ENCODE measurements around the gene LARGE1.

The LARGE1 gene

DNA sequence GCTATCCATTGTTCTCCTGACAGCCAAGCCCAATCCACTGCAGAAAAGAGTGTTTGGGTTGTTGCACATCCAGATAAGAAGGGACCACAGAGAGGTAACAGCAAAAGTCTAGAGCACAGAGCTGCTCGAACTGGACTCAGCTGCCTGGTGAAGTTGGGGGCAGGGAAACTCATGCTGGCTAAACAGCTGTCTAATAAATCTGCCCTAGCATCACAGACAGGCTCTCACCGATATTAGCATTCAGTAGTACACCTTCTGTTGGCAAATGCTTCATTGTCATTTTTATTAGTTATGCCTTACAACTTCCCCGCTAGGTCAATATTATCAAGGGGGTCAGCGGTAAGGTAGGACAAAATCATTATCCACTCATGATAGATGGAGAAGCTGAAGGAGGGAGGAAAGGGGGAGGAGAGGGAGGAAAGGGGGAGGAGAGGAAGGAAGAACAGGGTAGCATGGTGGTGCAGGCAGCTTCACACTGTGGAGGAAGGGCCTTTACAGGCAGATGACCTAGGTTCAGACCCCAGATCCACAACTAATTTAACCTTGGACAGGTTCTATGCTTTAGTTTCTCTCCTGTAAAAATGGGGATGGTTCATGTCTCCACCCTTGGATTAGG, 102.7 kb downstream of the LARGE1 start:
- DNase-seq, result no peak

DNA sequence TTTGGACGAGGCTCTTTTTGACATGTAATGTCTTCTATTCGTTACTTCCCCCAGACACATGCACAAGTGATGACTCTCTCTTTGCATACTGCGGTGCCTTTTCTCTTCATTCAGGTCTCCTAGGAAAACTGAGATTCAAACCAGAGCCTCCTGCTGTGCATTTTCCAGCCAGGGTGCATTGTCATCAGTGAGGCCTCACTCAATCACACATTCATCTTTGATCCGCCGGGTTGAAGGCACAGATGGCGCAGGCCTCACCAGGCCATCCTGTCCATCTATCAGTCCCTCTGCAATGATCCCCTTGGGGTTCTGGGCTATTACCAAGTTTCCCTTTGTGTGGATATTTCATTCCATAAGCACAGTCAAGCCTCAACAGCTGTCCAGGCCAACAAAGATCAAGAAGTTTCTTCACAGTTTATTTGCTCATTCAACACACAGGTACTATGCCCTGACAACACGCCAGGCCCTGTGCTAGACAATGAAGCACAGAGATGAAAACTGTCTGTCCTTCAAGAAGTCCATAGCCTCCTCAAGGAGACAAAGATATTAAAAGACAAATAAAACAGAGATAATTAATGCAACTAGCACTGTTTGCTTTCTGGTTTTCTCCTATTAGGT, 107.8 kb downstream of the LARGE1 start:
- no peak for DNase-seq

DNA sequence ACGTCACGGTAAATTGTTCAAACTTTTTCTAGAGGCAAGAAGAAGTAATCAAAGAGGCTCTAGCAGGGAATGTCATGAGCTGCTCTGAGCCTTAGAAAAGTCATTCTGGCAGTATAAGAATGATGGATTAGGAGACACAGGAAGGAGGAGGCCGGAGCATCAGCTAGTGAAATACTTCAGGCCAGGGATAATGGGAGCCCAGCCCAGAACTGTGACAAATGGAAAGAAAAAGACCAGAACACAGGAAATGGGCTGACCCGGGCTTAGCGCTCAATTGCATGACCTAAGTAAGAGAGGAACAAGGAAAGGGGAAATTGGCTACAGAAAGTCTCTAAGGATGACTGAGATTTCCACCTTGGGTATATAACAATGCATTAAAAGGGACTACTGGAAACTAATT, 108.6 kb downstream of the LARGE1 start:
- DNase-seq, result no peak

DNA sequence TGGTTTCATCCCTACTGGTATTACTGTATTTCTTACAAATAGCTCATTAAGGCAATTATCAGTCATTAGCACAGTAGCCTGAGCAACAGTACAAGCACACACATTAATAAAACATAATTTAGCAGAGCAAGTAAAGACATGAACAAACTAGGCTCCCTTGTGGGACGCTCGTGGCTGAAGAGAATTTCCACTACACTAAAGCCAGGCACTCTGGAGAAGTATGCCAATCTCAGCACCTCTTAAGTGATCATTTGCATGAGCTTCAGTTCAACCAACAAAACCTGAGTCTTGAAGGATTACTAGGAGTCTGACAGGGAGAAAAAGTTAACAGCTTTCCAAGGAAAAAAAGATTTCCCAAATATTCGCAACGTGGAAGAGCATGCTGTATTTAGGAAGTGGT, 109.1 kb downstream of the LARGE1 start:
- no peak for DNase-seq

DNA sequence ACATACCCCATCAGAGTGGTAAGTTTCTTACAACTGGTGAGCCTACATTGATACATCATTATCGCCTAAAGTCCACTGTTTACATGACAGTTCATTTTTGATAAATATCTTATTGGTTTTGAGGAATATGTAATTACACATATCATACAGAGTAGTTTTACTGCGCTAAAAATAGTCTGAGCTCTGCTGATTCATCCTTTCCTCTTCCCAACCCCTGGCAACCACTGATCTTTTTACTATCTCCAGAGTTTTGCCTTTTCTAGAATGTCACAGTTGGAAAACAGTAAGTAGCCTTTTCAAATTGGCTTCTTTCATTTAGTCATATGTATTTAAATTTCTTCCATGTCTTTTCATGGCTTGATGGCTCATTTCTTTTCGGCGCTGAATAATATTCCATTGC, 112.8 kb downstream of the LARGE1 start:
- no peak for DNase-seq

DNA sequence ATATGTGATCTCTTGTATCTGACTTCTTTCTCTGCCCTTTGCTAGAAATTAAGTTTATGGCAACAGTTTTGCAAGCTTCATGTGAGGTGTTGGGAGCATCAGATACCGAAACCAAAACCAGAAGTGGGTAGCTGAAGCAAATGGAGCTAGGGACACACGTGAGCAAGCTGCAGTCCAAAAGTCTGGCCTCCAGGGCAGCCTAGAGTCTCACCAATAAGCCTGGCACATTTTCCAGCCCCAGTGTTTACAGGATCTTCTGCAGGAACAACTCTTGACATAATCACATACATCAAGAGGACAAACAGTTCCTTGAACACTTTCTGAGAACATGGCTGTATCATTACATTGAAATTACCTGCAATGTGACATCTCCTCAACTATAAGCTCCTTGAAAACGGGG, 114.1 kb downstream of the LARGE1 start:
- no peak for DNase-seq

DNA sequence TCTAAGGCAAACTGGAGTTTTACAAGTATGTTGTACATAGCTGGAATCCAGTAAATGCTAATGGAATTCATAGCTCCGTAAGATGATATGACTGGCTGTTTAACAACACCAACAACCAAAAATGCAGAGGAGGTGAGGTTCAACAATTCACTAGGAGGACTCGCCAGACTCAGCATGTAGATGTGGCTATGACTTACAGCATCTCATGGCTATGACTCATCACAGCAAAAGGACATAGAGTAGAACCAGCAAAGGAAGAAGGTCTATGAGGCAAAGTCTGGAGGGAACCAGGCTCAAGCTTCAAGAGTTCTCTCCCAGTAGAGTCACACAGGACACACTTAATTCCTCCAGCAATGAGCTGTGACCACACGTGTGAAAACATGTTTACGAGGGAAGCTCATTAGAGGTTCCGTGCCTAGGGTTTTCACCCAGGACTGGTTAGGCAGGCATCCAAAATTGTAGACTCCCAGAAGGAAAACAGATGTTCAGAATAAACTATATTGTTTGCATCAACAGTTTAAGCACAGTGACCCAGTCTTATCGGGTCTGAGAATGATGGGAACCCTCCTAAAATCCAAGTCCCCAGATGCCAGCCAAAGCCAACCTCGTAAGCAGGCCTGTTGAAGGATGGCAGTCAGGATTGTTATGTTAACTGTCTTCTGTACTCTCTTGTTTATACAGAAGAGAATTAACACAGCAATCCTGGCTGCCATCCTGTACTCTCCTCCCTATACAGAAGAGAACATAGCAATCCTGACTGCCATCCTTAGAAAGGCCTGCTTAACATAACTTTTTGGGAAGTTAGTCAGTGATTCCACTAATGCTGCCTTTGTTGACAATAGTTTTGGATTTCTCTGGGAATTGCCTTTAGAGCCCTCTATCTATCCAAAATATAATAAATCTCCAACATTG, 116.6 kb downstream of the LARGE1 start:
- no peak for DNase-seq

DNA sequence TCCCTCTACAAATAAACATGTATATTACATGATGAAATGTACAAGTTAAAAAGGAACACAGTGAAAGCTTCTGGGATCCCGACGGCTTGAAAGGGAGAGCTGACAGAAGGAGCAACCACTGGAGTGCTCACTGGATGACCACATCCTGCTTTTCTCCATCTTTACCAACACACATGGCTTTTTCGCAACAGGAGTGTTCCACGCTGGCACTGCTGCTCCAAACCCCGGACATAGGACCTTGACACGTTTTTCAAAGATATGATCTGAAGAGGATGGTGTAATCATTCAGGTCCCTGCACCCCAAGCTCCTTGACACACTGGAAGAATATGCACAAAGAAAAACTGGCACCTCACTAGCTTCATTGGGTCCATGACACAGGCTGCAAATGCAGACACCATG, 121.9 kb downstream of the LARGE1 start:
- DNase-seq, result no peak

DNA sequence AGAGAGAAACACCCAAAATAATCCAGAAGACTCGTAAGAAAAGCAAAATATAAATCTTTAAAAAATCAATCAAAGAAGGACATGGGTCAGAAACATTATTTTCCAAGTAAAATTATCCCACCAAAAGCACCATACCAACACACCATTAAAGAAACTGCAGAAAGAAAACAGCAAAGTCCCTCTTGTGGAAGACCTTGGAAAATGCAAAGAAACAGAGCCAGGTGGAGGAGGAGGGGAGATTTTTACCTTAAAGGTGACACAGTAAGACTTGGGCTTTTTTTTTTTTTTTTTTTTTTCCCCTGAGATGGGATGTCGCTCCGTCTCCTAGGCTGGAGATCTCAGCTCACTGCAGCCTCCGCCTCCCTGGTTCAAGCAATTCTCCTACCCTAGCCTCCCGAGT, 123.8 kb downstream of the LARGE1 start:
- DNase-seq, result no peak

DNA sequence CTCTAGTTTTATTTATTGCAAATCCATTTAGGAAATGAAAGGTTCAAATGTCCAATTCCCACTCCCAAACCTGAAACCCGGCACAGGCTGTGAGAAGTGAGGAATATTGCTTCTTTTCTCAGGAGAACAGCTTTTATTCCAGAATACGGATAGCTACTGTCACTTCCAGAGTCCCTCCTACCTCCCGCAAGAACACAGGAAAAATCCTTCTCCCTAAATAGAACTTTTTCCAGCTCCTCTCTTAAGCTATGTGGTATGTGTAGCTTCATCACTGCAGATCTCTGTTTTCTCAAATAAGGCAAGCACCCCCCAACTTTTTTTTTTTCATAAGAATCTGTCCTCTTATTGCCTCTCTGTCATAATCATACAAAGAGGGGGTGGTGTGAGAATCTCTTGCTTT, 126.8 kb downstream of the LARGE1 start:
- no peak for DNase-seq

DNA sequence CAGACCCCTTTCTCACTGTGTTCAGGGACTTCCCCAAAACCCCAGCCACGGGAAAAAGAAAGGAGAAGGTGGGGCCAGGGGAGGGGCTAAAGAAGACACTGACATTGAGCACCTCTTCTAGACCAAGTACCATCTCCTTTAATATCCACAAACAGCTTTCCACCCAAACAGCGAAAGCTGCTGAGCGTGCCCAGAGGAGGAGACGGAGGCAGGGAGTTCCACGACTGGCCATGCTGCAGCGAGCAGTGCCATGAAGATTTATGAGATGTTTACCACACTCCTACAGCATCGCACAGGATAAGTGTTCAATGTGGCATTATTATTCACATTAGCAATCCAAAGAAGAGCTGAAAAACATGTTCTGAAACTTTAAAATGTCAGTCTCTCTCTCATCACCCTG, 127.4 kb downstream of the LARGE1 start:
- no peak for DNase-seq

DNA sequence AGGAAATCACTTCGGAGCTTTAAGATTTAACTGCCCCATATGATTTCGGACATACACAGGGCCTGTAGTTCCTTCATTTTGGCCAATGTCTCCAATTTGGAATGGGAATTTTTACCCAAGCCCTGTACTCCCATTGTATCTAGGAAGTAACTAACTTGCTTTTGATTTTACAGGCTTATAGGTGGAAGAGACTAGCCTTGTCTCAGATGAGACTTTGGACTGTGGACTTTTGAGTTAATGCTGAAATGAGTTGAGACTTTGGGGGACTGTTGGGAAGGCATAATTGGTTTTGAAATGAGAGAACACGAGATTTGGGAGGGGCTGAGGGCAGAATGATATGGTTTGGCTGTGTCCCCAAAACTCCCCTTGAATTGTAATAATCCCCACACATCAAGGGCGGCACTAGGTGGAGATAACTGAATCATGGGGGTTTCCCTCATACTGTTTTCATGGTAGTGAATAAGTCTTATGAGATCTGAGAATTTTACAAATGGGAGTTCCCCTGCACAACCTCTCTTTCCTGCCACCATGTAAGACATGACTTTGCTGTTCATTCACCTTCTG, 130.5 kb downstream of the LARGE1 start:
- no peak for DNase-seq

DNA sequence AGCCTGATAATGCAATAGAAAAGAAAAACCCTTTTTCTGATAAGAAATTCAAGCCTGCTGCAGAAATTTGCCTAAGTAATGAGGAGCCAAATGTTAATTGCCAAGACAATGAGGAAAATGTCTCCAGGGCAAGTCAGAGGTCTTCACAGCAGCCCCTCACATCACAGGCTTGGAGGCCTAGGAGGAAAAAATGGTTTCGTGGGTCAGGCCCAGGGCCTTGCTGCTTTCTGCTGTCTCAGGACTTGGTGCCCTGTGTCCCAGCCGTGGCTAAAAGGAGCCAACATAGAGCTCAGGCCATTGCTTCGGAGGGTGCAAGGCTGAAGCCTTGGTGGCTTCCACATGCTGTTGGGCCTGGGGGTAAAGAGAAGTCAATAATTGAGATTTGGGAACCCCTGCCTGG, 131.3 kb downstream of the LARGE1 start:
- DNase-seq, result no peak

DNA sequence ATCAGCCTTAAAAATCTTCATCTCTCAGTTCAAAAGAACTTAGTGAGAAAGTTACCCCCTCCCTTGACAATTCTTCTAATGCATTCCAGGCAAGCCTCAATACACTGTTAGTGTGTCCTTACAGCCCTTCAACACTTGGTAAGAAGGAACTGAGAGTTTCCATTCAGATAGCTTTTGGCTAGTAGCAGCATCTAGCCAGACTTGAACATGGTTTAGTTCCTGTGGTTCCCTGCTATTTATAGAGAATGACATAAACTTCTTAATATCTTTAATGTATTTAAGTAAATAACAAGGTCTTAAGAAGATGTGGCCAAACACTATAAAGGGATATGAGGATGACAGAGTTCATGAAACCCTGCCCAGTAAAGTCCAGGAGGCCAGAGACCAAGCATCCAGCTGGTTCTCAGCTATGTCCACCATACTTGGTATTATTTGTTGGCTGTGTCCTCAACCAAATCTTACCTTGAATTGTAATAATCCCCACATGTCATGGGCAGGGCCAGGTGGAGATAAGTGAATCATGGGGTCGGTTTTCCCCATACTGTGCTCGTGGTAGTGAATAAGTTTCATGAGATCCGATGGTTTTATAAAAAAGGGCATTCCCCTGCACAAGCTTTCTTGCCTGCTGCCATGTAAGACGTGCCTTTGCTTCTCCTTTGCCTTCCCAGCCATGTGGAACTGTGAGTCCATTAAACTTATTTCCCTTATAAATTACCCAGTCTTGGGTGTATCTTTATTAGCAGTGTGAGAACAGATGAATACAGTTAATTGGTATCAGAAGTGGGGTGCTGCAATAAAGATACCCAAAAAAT, 132.4 kb downstream of the LARGE1 start:
- no peak for DNase-seq

DNA sequence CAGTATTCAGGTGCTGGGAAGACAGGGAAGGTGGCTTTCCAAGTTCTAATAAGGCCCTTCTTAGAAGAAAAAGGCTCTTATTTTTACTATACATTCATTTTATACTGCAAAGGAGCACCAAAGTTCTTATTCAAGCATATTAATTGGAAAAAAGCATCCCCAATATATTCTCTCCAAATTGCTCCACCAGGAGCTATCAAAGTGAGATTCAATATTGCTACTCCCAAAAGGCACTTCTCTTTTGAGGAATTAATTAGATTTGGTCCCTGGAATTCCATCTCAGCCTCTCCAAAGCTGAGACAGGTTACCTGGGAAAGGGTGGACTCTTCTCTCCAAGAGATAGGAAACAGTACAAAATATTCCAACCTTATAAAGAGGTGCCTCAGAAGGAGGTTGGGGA, 134.1 kb downstream of the LARGE1 start:
- no peak for DNase-seq

DNA sequence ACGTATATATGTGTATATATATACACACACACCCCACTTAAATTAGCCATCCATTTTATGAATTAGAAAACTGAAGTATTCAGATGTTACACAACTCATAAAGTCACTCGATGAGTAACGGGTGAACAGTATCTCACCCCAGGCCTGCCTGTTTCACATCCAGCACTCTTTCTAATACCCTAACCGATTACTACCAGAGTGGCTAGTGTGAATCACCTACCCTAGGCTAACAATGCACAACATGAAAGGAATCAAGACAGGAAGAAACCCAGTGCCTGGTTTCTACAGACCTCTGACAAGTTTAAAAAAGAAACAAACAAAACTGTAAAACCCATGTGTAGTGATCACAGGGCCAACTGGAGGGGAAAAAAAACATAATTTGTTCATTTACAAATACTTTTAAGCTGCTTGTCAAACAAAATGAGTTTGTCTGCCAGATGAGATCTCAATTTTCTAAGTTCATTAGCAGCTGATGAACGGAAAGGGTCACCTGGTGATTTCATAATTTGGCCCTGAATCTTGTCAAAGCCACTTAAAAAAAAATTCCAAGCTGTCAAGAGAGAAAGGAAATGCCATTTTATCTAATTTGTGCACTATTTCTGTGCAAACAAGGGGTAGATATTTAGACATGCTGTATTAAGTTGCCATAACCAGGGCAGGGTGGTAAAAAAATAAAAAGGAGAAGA, 134.8 kb downstream of the LARGE1 start:
- DNase-seq, result no peak

DNA sequence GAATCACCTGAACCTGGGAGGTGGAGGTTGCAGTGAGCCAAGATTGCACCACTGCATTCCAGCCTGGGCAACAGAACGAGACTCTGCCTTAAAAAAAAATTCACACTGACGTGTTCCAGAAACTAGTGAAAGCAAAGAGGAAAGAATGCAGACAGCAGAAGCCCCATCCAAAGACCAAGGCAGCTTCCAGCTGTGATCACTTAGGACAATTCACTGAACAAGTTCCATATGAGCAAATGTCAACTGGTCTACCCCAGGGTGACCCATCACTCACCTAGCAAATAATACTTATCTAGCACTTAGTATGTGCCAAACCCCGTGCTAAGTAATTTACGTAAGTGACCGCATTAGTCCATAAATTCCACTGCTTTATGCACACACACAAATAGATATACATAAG, 138.9 kb downstream of the LARGE1 start:
- no peak for DNase-seq

DNA sequence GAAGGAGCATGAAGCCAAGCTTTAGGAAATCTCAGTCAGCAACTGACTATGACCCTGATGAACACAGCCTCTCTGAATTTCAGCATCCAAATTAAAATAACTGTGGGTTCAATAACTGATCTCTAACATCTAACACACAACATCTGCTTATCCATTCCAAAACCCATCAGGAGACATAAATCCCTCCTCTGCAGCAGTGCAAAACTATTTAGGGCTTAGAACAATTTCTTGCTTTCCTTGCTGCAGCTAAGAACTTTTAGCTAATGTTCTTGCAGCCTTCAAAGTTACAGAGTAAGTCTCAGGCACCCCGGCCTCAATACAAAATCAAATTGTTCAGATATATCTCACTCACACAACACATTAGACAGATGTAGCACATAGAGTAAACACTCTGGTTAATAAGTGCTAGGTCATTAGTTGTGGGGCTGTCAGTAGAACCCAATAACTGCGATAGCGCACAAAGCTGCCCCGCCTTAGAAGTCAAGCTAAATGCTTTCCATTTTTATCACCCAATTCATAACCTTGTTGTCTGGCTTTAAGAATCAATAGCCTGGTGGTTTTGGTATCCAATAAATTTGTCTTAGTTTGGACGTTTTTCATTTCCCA, 139.6 kb downstream of the LARGE1 start:
- DNase-seq, result no peak

DNA sequence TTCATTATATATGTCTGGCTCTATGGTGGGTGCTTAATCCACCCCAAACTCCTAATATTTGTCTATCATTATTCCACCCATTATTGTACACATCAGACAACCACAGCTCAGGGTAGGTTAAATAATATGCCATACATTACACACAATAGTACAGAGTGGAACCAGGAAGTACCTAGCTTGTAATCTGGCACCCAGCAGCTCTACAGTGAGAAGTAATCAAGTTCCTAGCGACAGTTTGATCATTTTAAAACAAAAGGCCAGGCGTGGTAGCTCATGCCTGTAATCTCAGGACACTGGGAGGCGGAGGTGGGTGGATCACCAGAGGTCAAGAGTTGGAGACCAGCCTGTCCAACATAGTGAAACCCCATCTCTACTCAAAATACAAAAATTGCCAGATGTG, 141.0 kb downstream of the LARGE1 start:
- DNase-seq, result no peak

DNA sequence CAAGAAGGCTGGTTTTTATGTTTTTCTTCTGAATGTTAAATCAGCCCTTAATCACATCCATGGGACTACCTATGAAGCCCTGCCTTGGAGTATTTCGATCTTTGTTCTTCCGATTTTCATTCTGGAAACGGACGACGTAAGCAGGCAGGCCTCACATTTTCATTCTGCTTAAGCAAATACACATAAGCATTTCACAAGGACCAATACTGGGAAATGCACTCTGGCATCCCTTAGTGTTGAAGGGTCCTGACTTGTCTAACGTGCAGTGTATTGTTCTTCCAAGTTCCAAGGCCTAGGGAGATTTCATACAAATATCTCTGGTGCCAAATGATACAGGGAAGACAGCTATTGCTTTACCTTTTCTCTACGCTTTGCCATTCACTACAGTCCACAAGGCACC, 143.8 kb downstream of the LARGE1 start:
- no peak for DNase-seq

DNA sequence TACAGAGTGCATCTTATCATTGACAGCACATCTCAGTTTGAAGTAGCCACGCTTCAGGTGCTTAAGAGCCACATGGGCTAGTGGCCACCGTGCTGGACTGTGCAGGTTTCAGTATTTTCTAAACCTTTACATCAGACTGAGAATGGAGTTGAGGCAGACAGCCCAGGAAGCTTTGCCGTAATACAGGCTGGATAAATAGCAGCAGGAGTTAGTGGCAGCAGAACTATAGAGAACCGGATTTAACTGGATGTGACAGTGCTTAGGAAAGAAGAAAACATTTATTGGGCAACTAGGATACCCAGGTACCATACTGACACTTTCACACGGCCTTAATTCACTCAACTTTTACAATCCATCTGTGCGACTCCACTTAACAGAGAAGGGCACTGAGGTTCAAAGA, 145.5 kb downstream of the LARGE1 start:
- no peak for DNase-seq

DNA sequence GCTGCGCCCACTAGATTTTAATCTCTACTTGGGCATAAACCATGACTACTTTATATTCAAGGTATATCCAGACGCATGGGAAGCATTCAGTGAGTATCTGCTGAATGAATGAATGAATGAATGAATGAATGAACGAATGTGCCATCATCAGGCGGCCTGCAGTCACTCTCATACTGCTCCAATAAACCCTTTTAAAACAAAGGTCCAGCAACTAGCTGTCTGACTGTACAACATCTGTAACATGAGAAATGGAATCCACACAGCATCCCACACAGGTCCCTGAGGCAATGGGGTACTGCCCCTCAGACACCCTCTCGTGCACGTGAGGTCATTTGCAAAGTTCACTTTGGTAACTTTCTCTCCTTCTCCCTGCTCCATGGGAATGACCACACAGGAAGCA, 147.5 kb downstream of the LARGE1 start:
- no peak for DNase-seq
